DOHH2 (cell line): ENCODE results near the gene TMEM14A.
"Not testable (repeated sequence)": the region's sequence is repeated elsewhere in the genome, so short reads cannot be mapped to it uniquely, and the experiment has no call there.

ENCODE experiments used
- H3F3A ChIP-seq: fragments of 200-600 bp; sonication (generic), shearing (Covaris generic); 2 replicates; pipeline ENCODE4 v1.6.0; 2016; ENCODE audit warnings: antibody characterized with exemption, mild to moderate bottlenecking; ENCODE audit not compliant: control insufficient read depth, insufficient read depth
- H3K27ac ChIP-seq: fragments of 200-600 bp; sonication (generic); 2 replicates; pipeline ENCODE4 v1.5.1; 2014; ENCODE audit warnings: low read depth, mild to moderate bottlenecking, low read length, moderate library complexity
- H3K27me3 ChIP-seq: fragments of 200-600 bp; sonication (generic); 2 replicates; pipeline ENCODE4 v1.6.1; 2014; ENCODE audit warnings: mild to moderate bottlenecking, low read length, mixed read lengths; ENCODE audit not compliant: control insufficient read depth
- H3K36me3 ChIP-seq: fragments of 200-600 bp; sonication (generic); 2 replicates; pipeline ENCODE4 v1.6.1; 2014; ENCODE audit warnings: mild to moderate bottlenecking, low read length, moderate library complexity, mixed read lengths; ENCODE audit not compliant: control insufficient read depth
- H3K4me1 ChIP-seq: fragments of 200-600 bp; sonication (generic); 2 replicates; pipeline ENCODE4 v1.6.1; 2014; ENCODE audit warnings: mild to moderate bottlenecking, low read length, mixed read lengths; ENCODE audit not compliant: control insufficient read depth
- H3K4me2 ChIP-seq: fragments of 200-600 bp; sonication (generic); 2 replicates; pipeline ENCODE4 v1.6.0; 2014; ENCODE audit warnings: mild to moderate bottlenecking, low read length, moderate library complexity
- H3K4me3 ChIP-seq: fragments of 200-600 bp; sonication (generic); 2 replicates; pipeline ENCODE4 v1.5.1; 2014; ENCODE audit warnings: mild to moderate bottlenecking, low read length, mixed read lengths
- H3K79me2 ChIP-seq: fragments of 200-600 bp; sonication (generic); 2 replicates; pipeline ENCODE4 v1.6.1; 2014; ENCODE audit warnings: mild to moderate bottlenecking, low read length, mixed read lengths; ENCODE audit not compliant: control insufficient read depth
- H3K9me2 ChIP-seq: fragments of 200-600 bp; sonication (generic); replicated peaks from 2 replicates; pipeline ENCODE4 v1.6.1; 2014; ENCODE audit warnings: mild to moderate bottlenecking, low read length, mixed read lengths; ENCODE audit not compliant: control insufficient read depth
- H3K9me3 ChIP-seq: fragments of 200-600 bp; sonication (generic); 2 replicates; pipeline ENCODE4 v1.6.1; 2014; ENCODE audit warnings: antibody characterized with exemption, low read length, mixed read lengths; ENCODE audit not compliant: control insufficient read depth, insufficient read depth
- H4K20me1 ChIP-seq: fragments of 200-600 bp; sonication (generic); 2 replicates; pipeline ENCODE4 v1.6.0; 2014; ENCODE audit warnings: low read depth, mild to moderate bottlenecking, antibody characterized with exemption, low read length, moderate library complexity; ENCODE audit not compliant: control insufficient read depth, insufficient read depth
- EZH2phosphoT487 ChIP-seq: fragments of 200-600 bp; sonication (generic); IDR thresholded peaks from 2 replicates; pipeline ENCODE4 v1.6.1; 2017; ENCODE audit warnings: borderline replicate concordance, mild to moderate bottlenecking, antibody characterized with exemption, low read length, moderate library complexity, mixed read lengths
- TF ChIP-seq, protein P1 (sequence below): fragments of 200-600 bp; sonication (generic); IDR thresholded peaks from one replicate; pipeline ENCODE4 v1.5.1; 2014; ENCODE audit warnings: antibody characterized with exemption, mild to moderate bottlenecking, low read depth, low read length; ENCODE audit not compliant: poor library complexity, severe bottlenecking

Gene TMEM14A

DNA sequence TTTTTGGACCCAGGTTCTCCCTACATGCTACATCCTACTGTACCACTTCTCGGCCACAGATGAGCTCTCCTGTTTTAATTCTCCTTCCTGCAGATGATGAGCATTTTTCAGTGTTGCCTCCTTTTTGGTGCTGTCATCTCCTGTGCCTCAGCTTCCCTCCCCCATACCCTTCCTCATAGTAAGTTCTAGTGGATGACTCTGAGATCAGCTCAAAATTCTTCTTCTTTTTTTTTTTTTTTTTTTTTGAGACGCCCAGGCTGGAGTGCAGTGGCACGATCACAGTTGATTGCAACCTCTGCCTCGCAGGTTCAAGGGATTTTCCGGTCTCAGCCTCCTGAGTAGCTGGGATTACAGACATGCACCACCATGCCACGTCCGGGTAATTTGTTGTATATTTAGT is 3.8 kb downstream of the TMEM14A start:
- H3K4me3 ChIP-seq, result no peak overlapping the region
- H3K27ac ChIP-seq, result no peak overlapping the region
- H3K27me3 ChIP-seq, result 0 out of 2 replicates have a peak, but pooled peaks cover 2% of the 10 kb centered on the region
- peaks cover 19% of the 10 kb centered on the region for H3K4me1 ChIP-seq
- TF ChIP-seq EZH2phosphoT487, result no peak
- TF ChIP-seq, protein P1, sequence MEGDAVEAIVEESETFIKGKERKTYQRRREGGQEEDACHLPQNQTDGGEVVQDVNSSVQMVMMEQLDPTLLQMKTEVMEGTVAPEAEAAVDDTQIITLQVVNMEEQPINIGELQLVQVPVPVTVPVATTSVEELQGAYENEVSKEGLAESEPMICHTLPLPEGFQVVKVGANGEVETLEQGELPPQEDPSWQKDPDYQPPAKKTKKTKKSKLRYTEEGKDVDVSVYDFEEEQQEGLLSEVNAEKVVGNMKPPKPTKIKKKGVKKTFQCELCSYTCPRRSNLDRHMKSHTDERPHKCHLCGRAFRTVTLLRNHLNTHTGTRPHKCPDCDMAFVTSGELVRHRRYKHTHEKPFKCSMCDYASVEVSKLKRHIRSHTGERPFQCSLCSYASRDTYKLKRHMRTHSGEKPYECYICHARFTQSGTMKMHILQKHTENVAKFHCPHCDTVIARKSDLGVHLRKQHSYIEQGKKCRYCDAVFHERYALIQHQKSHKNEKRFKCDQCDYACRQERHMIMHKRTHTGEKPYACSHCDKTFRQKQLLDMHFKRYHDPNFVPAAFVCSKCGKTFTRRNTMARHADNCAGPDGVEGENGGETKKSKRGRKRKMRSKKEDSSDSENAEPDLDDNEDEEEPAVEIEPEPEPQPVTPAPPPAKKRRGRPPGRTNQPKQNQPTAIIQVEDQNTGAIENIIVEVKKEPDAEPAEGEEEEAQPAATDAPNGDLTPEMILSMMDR, result no peak
- no peaks in the 10 kb centered on the region for H3F3A ChIP-seq
- H3K9me2 ChIP-seq, result no peaks in the 10 kb centered on the region
- 0 out of 2 replicates have a peak, but pooled peaks cover 2% of the 10 kb centered on the region for H3K36me3 ChIP-seq
- peaks cover 2% of the 10 kb centered on the region; the same call in 1 of the 2 replicates for H3K79me2 ChIP-seq
- H3K4me2 ChIP-seq, result no peak overlapping the region
- H4K20me1 ChIP-seq, result no peaks in the 10 kb centered on the region
- H3K9me3 ChIP-seq, result no peaks in the 10 kb centered on the region

DNA sequence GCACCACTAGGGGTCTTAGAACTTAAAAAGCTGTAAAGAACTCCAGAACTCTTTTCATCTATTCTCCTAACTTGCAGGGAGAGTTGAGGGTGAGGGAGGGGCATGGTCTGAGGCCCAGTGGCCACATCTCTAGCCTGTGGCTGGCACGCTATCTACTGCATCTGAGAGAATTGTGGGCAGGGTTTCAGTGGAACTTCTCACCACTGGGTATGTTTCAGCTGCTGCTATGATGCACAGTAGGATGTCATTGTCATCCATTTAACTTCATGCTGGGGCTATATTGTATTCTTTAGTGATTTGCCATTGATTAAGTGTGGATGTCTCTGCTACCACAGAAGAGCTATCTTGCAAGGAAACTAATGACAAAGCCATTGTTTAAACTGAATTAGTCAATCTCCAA is 4.5 kb downstream of the TMEM14A start:
- no peaks in the 10 kb centered on the region for H4K20me1 ChIP-seq
- no peaks in the 10 kb centered on the region for H3F3A ChIP-seq
- 0 out of 2 replicates have a peak, but pooled peaks cover 2% of the 10 kb centered on the region for H3K36me3 ChIP-seq
- no peak overlapping the region for H3K4me2 ChIP-seq
- TF ChIP-seq EZH2phosphoT487, result no peak
- TF ChIP-seq, protein P1, result no peak
- no peak overlapping the region for H3K4me3 ChIP-seq
- H3K4me1 ChIP-seq, result peaks cover 17% of the 10 kb centered on the region
- no peak overlapping the region for H3K27ac ChIP-seq
- H3K9me2 ChIP-seq, result no peaks in the 10 kb centered on the region
- H3K27me3 ChIP-seq, result 0 out of 2 replicates have a peak, but pooled peaks cover 2% of the 10 kb centered on the region
- H3K9me3 ChIP-seq, result no peaks in the 10 kb centered on the region
- H3K79me2 ChIP-seq, result peaks cover 2% of the 10 kb centered on the region; the same call in 1 of the 2 replicates

DNA sequence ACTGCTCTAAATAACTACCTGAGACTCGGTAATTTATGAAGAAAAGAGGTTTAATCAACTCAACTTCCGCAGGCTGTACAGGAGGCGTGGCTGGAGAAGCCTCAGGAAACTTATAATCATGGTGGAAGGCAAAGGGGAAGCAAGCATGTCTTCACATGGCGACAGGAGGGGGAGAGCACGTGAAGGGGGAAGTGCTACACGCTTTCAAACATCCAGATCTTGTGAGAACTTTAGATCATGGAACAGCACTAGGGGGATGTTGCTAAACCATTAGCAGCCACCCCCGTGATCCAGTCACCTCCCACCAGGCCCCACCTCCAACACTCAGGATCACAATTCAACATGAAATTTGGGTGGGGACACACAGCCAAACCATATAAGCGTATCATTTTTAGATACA is 5.7 kb downstream of the TMEM14A start:
- H3K9me3 ChIP-seq, H3K27ac ChIP-seq, H4K20me1 ChIP-seq, H3K9me2 ChIP-seq, H3K4me2 ChIP-seq, H3F3A ChIP-seq, H3K79me2 ChIP-seq, H3K4me1 ChIP-seq, H3K36me3 ChIP-seq, H3K4me3 ChIP-seq, H3K27me3 ChIP-seq: not testable (repeated sequence)

DNA sequence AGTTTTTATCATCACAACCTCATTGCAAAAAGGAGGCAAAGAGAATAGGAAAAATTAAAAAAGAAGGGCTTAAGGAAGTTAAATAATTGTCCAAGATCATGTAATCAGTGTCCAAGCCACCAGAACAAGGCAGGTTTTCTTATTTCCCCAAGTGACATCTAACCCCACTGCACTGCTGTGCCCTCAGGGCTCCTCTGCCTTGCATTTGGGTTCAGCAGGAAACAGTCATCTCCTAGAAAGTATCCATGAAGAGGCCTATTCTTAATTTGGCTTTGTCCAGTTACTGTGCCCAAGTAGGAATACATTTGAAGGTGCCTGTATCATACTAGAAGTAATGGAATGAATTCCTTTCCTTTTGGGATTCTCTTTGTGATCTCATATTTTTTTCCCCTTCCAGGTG is 10.5 kb downstream of the TMEM14A start:
- no peaks in the 10 kb centered on the region for H3K27me3 ChIP-seq
- H3K4me2 ChIP-seq, result no peak overlapping the region
- H3K4me1 ChIP-seq, result peaks cover 7% of the 10 kb centered on the region
- TF ChIP-seq, protein P1, result no peak
- TF ChIP-seq EZH2phosphoT487, result no peak
- no peaks in the 10 kb centered on the region for H3K9me2 ChIP-seq
- no peaks in the 10 kb centered on the region; the same call in 1 of the 2 replicates for H3F3A ChIP-seq
- no peaks in the 10 kb centered on the region for H3K9me3 ChIP-seq
- no peak overlapping the region for H3K27ac ChIP-seq
- no peak overlapping the region for H3K4me3 ChIP-seq
- no peaks in the 10 kb centered on the region for H3K79me2 ChIP-seq
- H3K36me3 ChIP-seq, result peaks cover 5% of the 10 kb centered on the region; the same call in 1 of the 2 replicates
- no peaks in the 10 kb centered on the region for H4K20me1 ChIP-seq
